NB4 (cell line): ENCODE measurements around the gene PAQR7.

Experiments used
- CTCF ChIP-seq: IDR thresholded peaks from one replicate; pipeline ENCODE4 v1.5.1; 2012; ENCODE audit warnings: low read depth, low read length
- MYC ChIP-seq: IDR thresholded peaks from 2 replicates; pipeline ENCODE4 v1.6.1; 2011; ENCODE audit warnings: low read depth, low read length
- POLR2A ChIP-seq: IDR thresholded peaks from 2 replicates; pipeline ENCODE4 v1.6.1; 2011; ENCODE audit warnings: mild to moderate bottlenecking; ENCODE audit not compliant: insufficient read length; ENCODE audit errors: extremely low read depth

- TF ChIP-seq CTCF (no peak), POLR2A (no peak), MYC (no peak)
Measured at GRCh38 chr1:25862785-25863485, 12.6 kb downstream of the PAQR7 start.
